H9 (cell line): ENCODE results near the gene NCOR2. TPM values are rescaled to one million over a fixed set of nuclear protein-coding genes. Genes with fewer than 3 reads are reported as not detected.
A peak's percentile ranks its signal among the peaks of the same experiment; 100 is the strongest.

ENCODE experiments used
- DNase-seq: peaks from one replicate; pipeline ENCODE4 v3.0.0-alpha.2; 2017
- H2AFZ ChIP-seq: one replicate; pipeline ENCODE4 v1.6.1; 2013; ENCODE audit warnings: mild to moderate bottlenecking, low read length, control low read depth, moderate library complexity
- H2AK5ac ChIP-seq: 2 replicates; pipeline ENCODE4 v1.6.1; 2013; ENCODE audit warnings: low read length, control low read depth, mixed read lengths; ENCODE audit not compliant: insufficient read length
- H2BK120ac ChIP-seq: one replicate; pipeline ENCODE4 v1.6.1; 2013; ENCODE audit warnings: low read depth, mild to moderate bottlenecking, low read length, control low read depth, inconsistent platforms; ENCODE audit not compliant: poor library complexity, severe bottlenecking
- H2BK12ac ChIP-seq: 2 replicates; pipeline ENCODE4 v1.6.1; 2013; ENCODE audit warnings: low read length, control low read depth, mixed read lengths, low read depth; ENCODE audit not compliant: insufficient read length
- H2BK15ac ChIP-seq: 2 replicates; pipeline ENCODE4 v1.6.1; 2013; ENCODE audit warnings: low read depth, low read length, control low read depth
- H2BK20ac ChIP-seq: one replicate; pipeline ENCODE4 v1.6.1; 2013; ENCODE audit warnings: low read depth, mild to moderate bottlenecking, low read length, control low read depth, inconsistent platforms; ENCODE audit not compliant: poor library complexity, severe bottlenecking
- H2BK5ac ChIP-seq: 2 replicates; pipeline ENCODE4 v1.6.1; 2013; ENCODE audit warnings: low read length, control low read depth, mixed read lengths; ENCODE audit not compliant: insufficient read length
- H3K14ac ChIP-seq: 2 replicates; pipeline ENCODE4 v1.6.1; 2013; ENCODE audit warnings: low read length, control low read depth; ENCODE audit not compliant: insufficient read depth
- H3K18ac ChIP-seq: 2 replicates; pipeline ENCODE4 v1.6.1; 2013; ENCODE audit warnings: low read depth, mild to moderate bottlenecking, mixed read lengths, low read length, control low read depth; ENCODE audit not compliant: insufficient read length
- H3K23ac ChIP-seq: 2 replicates; pipeline ENCODE4 v1.6.1; 2013; ENCODE audit warnings: low read length, control low read depth, mixed read lengths, low read depth; ENCODE audit not compliant: insufficient read length
- H3K23me2 ChIP-seq: 2 replicates; pipeline ENCODE4 v1.6.1; 2013; ENCODE audit warnings: low read depth, mild to moderate bottlenecking, mixed read lengths, low read length, control low read depth; ENCODE audit not compliant: insufficient read length, poor library complexity, severe bottlenecking
- H3K27ac ChIP-seq: 2 replicates; pipeline ENCODE4 v1.5.1; 2013; ENCODE audit warnings: low read length, control low read depth, mixed read lengths, low read depth; ENCODE audit not compliant: insufficient read length
- H3K27me3 ChIP-seq: 2 replicates; pipeline ENCODE4 v1.6.1; 2013; ENCODE audit warnings: low read length, control low read depth, inconsistent platforms; ENCODE audit not compliant: insufficient read depth
- H3K4ac ChIP-seq: 2 replicates; pipeline ENCODE4 v1.6.1; 2013; ENCODE audit warnings: low read depth, mild to moderate bottlenecking, control low read depth, inconsistent platforms, low read length, moderate library complexity
- H3K4me1 ChIP-seq: 2 replicates; pipeline ENCODE4 v1.6.1; 2013; ENCODE audit warnings: low read length, control low read depth, inconsistent platforms; ENCODE audit not compliant: insufficient read depth
- H3K4me2 ChIP-seq: 2 replicates; pipeline ENCODE4 v1.6.1; 2013; ENCODE audit warnings: low read length, control low read depth, mixed read lengths; ENCODE audit not compliant: insufficient read length, insufficient read depth
- H3K56ac ChIP-seq: 2 replicates; pipeline ENCODE4 v1.6.1; 2013; ENCODE audit warnings: low read depth, mild to moderate bottlenecking, mixed read lengths, low read length, control low read depth; ENCODE audit not compliant: insufficient read length
- H3K79me1 ChIP-seq: 2 replicates; pipeline ENCODE4 v1.6.1; 2013; ENCODE audit warnings: low read depth, mild to moderate bottlenecking, moderate library complexity, low read length, control low read depth, inconsistent platforms; ENCODE audit not compliant: insufficient read depth, poor library complexity, severe bottlenecking
- H3K79me2 ChIP-seq: 2 replicates; pipeline ENCODE4 v1.6.1; 2013; ENCODE audit warnings: low read length, control low read depth, inconsistent platforms; ENCODE audit not compliant: insufficient read depth
- H3K9ac ChIP-seq: 2 replicates; pipeline ENCODE4 v1.6.1; 2013; ENCODE audit warnings: low read length, control low read depth, mixed read lengths; ENCODE audit not compliant: insufficient read length; ENCODE audit errors: extremely low read depth
- H3K9me3 ChIP-seq: one replicate; pipeline ENCODE4 v1.6.1; 2013; ENCODE audit warnings: low read depth, low read length, inconsistent platforms; ENCODE audit not compliant: control insufficient read depth
- H3T11ph ChIP-seq: one replicate; pipeline ENCODE4 v1.6.1; 2013; ENCODE audit warnings: mild to moderate bottlenecking, low read length, control low read depth, inconsistent platforms
- H4K20me1 ChIP-seq: one replicate; pipeline ENCODE4 v1.6.1; 2013; ENCODE audit not compliant: control insufficient read depth, insufficient read length, insufficient read depth
- H4K5ac ChIP-seq: 2 replicates; pipeline ENCODE4 v1.6.1; 2013; ENCODE audit warnings: low read depth, mild to moderate bottlenecking, mixed read lengths, low read length, control low read depth; ENCODE audit not compliant: insufficient read length
- H4K8ac ChIP-seq: replicated peaks from 2 replicates; pipeline ENCODE4 v1.6.1; 2013; ENCODE audit warnings: low read length, control low read depth, mixed read lengths, low read depth; ENCODE audit not compliant: insufficient read length
- H4K91ac ChIP-seq: 2 replicates; pipeline ENCODE4 v1.6.1; 2013; ENCODE audit warnings: low read depth, mild to moderate bottlenecking, moderate library complexity, mixed read lengths, low read length, control low read depth; ENCODE audit not compliant: insufficient read length
- H3K27ac Mint-ChIP-seq, 3 experiments: 2 replicates in 2 of 3; 3 replicates in 1 of 3; pipeline ENCODE4 v1.8.0; 2020 to 2021; ENCODE audit warnings: mixed read lengths in 3 of 3, mild to moderate bottlenecking in 1 of 3, moderate library complexity in 1 of 3
- H3K27me3 Mint-ChIP-seq: 2 replicates; pipeline ENCODE4 v1.8.0; 2021; ENCODE audit warnings: low read depth, mild to moderate bottlenecking, moderate library complexity, mixed read lengths
- H3K36me3 Mint-ChIP-seq, 3 experiments: 2 replicates in 2 of 3; 3 replicates in 1 of 3; pipeline ENCODE4 v1.8.0; 2020 to 2021; ENCODE audit warnings: low read depth in 3 of 3, mixed read lengths in 3 of 3; ENCODE audit not compliant: insufficient read depth in 1 of 3
- H3K4me1 Mint-ChIP-seq, 2 experiments: 2 replicates each; pipeline ENCODE4 v1.8.0; 2020; ENCODE audit warnings: mixed read lengths in 2 of 2
- H3K4me3 Mint-ChIP-seq, 2 experiments: 2 replicates in 1 of 2; 3 replicates in 1 of 2; pipeline ENCODE4 v1.8.0; 2020 to 2021; ENCODE audit warnings: mild to moderate bottlenecking in 2 of 2, mixed read lengths in 2 of 2, moderate library complexity in 1 of 2
- H3K9me3 Mint-ChIP-seq, 2 experiments: 2 replicates in 1 of 2; 3 replicates in 1 of 2; pipeline ENCODE4 v1.8.0; 2020; ENCODE audit warnings: mild to moderate bottlenecking in 2 of 2, mixed read lengths in 2 of 2, moderate library complexity in 1 of 2
- CTCF ChIP-seq: fragments of 200-600 bp; sonication (generic); conservative IDR thresholded peaks from 3 replicates; pipeline ENCODE4 v1.8.0; 2021; ENCODE audit warnings: antibody characterized with exemption, mild to moderate bottlenecking
- WGBS: extraction: QIAGEN DNeasy Blood & Tissue Kit; methylation state at CpG from one replicate; pipeline ENCODE4 v1.1.7; 2013; ENCODE audit warnings: missing lambda C conversion rate, low lambda C conversion rate, mixed read lengths; ENCODE audit not compliant: insufficient read length; ENCODE audit errors: extremely low coverage; 5-methylcytosine and 5-hydroxymethylcytosine counted together
- total RNA-seq: library from RNA; stranded (reverse); gene quantifications from 2 replicates; pipeline ENCODE4 v1.2.1, GENCODE V29; 2021

Gene NCOR2
- total RNA-seq, 1 experiment from 2014 or later = 226 TPM

DNA sequence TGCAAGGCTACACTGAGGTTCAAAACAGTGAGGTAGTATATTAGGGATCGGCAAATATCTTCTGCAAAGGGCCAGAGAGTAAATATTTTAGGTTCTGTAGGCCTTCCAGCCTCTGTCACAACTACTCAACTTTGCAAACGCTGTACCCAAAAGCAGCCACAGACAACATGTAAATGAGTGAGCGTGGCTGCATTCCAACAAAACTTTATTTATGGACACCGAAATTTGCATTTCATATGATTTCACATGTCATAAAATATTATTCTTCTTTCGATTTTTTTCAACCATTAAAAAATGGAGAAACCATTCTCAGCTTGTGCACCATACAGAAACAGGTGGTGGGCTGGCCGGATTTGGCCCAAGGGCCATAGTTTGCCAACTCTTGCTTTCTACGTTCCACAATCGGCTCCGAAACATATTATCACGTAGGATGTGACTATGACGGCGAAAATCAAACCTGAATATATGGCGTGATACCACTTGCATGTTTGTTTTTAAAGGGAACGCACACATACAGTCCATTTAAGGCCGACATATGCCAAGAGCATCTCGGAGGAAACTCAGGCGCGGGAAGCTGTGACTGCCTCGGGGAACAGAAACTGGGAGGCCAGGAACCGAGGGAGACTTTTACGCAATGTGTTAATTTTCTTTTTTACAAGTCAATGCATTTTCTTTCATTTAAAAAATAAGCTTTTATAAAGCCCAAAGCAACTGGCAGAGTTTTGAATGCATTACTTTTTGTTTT is 7.1 kb downstream of the NCOR2 start:
- no peak overlapping the region for H3K9ac ChIP-seq
- H3K18ac ChIP-seq = no peak overlapping the region
- no peak overlapping the region for H2BK5ac ChIP-seq
- H2BK20ac ChIP-seq = no peak overlapping the region
- WGBS = no CpG with 5 or more reads among the region's 21 CpGs
- peak overlapping the region; percentile 11 for H3K4me2 ChIP-seq
- H2BK120ac ChIP-seq = no peak overlapping the region
- TF ChIP-seq CTCF = no peak
- Mint-ChIP-seq H3K4me3 (peak overlapping the region; percentile 5 to 18; a peak in 3 of 5 replicates), H3K36me3 (peaks cover 6 to 12% (median 9%) of the 10 kb centered on the region in 3 experiments; a peak in 6 of 7 replicates), H3K27ac (peak overlapping the region in 1 of 3 experiments; percentile 44; a peak in 4 of 7 replicates), H3K4me1 (peaks cover 64 to 80% of the 10 kb centered on the region in 2 experiments), H3K27me3 (no peaks in the 10 kb centered on the region), H3K9me3 (no peaks in the 10 kb centered on the region)
- peaks cover 82% of the 10 kb centered on the region; the same call in 1 of the 2 replicates for H3K79me2 ChIP-seq
- H2BK15ac ChIP-seq = no peak overlapping the region
- no peak overlapping the region for H2AFZ ChIP-seq
- H3K14ac ChIP-seq = no peak overlapping the region
- no peaks in the 10 kb centered on the region for H4K20me1 ChIP-seq
- peaks cover 8% of the 10 kb centered on the region for H3K79me1 ChIP-seq
- no peak overlapping the region for H4K8ac ChIP-seq
- no peak overlapping the region for H4K91ac ChIP-seq
- H2AK5ac ChIP-seq = no peak overlapping the region
- no peaks in the 10 kb centered on the region for H3K27me3 ChIP-seq
- no peak overlapping the region for H3T11ph ChIP-seq
- H3K9me3 ChIP-seq = no peaks in the 10 kb centered on the region
- no peak overlapping the region for H3K56ac ChIP-seq
- no peak overlapping the region for H4K5ac ChIP-seq
- H2BK12ac ChIP-seq = no peak overlapping the region
- H3K4me1 ChIP-seq = peaks cover 14% of the 10 kb centered on the region; the same call in 1 of the 2 replicates
- DNase-seq = no peak
- no peaks in the 10 kb centered on the region for H3K23me2 ChIP-seq
- H3K23ac ChIP-seq = no peak overlapping the region
- no peak overlapping the region for H3K4ac ChIP-seq
- no peak overlapping the region for H3K27ac ChIP-seq
